Astrocyte of the hippocampus (primary cell): ENCODE results near the gene SRMS.

Experiments used
- DNase-seq: peaks from one replicate; pipeline ENCODE4 v3.0.0; 2011; ENCODE audit warnings: low read depth, low spot score

Gene SRMS

GRCh38 chr20:63553933-63554290, 6.4 kb upstream of the SRMS start, which contains the start of gene FNDC11:
Gene FNDC11 (plus strand): TSS chr20:63554159. CDS start chr20:63555664, 1,505 bp downstream.
- peak; percentile 61 for DNase-seq

GRCh38 chr20:63553251-63553932, 5.8 kb upstream of the SRMS start:
- DNase-seq: peak; percentile 91

GRCh38 chr20:63552481-63553249, 5.1 kb upstream of the SRMS start:
- DNase-seq: no peak

GRCh38 chr20:63551068-63551467, 3.5 kb upstream of the SRMS start:
- no peak for DNase-seq

- DNase-seq: no peak
Observed at GRCh38 chr20:63549679-63550282, 2.2 kb upstream of the SRMS start.

- DNase-seq: no peak
Observed at GRCh38 chr20:63549019-63549418, 1.5 kb upstream of the SRMS start.

- DNase-seq: no peak
Observed at GRCh38 chr20:63548542-63548941, 993 bp upstream of the SRMS start.

GRCh38 chr20:63546956-63547724, 409 bp downstream of the SRMS start:
- no peak for DNase-seq

- DNase-seq: no peak
Observed at GRCh38 chr20:63546256-63546955, 1.1 kb downstream of the SRMS start.

GRCh38 chr20:63545814-63546213, 1.7 kb downstream of the SRMS start:
- DNase-seq: no peak

GRCh38 chr20:63544958-63545516, 2.5 kb downstream of the SRMS start:
- no peak for DNase-seq

GRCh38 chr20:63544241-63544957, 3.1 kb downstream of the SRMS start:
- no peak for DNase-seq

GRCh38 chr20:63543733-63544132, 3.8 kb downstream of the SRMS start:
- no peak for DNase-seq

- DNase-seq: no peak
Observed at GRCh38 chr20:63543131-63543530, 4.4 kb downstream of the SRMS start.

- no peak for DNase-seq
Observed at GRCh38 chr20:63542696-63543095, 4.9 kb downstream of the SRMS start.

- no peak for DNase-seq
Observed at GRCh38 chr20:63542031-63542559, 5.5 kb downstream of the SRMS start.

GRCh38 chr20:63541371-63541770, 6.2 kb downstream of the SRMS start:
- no peak for DNase-seq

- DNase-seq: peak; percentile 34
Observed at GRCh38 chr20:63540417-63541186, 6.9 kb downstream of the SRMS start.
